ENCODE measurements around the gene NXPH4.

DNA sequence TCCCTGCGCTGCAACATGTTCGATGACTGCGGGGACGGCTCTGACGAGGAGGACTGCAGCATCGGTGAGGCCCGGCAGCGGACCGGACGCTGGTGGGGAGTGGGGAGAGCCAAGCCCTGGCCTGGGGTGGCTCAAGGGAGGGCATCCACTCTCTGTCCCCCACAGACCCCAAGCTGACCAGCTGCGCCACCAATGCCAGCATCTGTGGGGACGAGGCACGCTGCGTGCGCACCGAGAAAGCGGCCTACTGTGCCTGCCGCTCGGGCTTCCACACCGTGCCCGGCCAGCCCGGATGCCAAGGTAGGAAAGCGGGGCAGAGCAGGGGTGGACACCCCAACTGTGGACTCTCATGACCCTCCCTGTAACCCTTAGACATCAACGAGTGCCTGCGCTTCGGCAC, 11.4 kb upstream of the NXPH4 start:
- TF ChIP-seq EP300 (IDR thresholded peaks at IDR 0.05) (no peak), POLR2A (IDR thresholded peaks at IDR 0.05) (no peak)
- TF ChIP-seq, protein P1, sequence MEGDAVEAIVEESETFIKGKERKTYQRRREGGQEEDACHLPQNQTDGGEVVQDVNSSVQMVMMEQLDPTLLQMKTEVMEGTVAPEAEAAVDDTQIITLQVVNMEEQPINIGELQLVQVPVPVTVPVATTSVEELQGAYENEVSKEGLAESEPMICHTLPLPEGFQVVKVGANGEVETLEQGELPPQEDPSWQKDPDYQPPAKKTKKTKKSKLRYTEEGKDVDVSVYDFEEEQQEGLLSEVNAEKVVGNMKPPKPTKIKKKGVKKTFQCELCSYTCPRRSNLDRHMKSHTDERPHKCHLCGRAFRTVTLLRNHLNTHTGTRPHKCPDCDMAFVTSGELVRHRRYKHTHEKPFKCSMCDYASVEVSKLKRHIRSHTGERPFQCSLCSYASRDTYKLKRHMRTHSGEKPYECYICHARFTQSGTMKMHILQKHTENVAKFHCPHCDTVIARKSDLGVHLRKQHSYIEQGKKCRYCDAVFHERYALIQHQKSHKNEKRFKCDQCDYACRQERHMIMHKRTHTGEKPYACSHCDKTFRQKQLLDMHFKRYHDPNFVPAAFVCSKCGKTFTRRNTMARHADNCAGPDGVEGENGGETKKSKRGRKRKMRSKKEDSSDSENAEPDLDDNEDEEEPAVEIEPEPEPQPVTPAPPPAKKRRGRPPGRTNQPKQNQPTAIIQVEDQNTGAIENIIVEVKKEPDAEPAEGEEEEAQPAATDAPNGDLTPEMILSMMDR (IDR thresholded peaks at IDR 0.05): no peak

Measured in suprapubic skin (tissue), 3 donors.